GM18909 (cell line): Measurements from ENCODE around the gene RAPGEF2.
"Not testable (repeated sequence)": the region's sequence is repeated elsewhere in the genome, so short reads cannot be mapped to it uniquely, and the experiment has no call there.

Experiments
- ATAC-seq: cut with Tn5 transposase; IDR thresholded peaks from one replicate; pipeline ENCODE4 v1.9.1; 2021; ENCODE audit warnings: mild to moderate bottlenecking; ENCODE audit not compliant: unreplicated experiment, poor library complexity

The RAPGEF2 gene

DNA sequence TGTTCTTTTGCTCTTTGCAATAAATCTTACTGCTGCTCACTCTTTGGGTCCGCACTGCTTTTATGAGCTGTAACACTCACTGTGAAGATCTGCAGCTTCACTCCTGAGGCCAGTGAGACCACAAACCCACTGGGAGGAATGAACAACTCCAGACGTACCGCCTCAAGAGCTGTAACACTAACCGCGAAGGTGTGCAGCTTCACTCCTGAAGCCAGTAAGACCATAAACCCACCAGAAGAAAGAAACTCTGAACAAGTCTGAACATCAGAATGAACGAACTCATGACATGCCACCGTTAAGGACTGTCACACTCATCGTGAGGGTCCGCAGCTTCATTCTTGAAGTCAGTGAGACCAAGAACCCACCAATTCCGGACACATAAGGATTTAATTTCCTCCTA is 276.2 kb downstream of the RAPGEF2 start:
- not testable (repeated sequence) for ATAC-seq

DNA sequence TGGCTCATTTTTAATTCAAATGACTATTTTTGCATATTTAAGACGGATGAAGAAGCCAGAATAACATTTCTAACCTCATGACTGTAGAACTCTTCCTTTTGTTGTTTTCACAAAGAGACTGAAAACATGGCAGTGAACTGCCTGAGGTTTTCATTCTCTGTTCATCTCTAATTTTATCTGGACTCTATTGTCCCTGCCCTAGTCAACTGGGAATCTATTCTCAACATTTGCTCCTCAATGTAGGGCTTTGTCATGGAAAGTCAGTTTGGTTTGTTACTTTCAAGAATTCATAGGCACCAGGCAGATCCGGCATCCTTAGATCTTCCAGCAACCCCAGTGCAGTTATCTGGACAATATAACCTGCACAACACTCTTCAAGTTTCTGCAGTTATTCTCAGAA is 277.0 kb downstream of the RAPGEF2 start:
- no peak for ATAC-seq

DNA sequence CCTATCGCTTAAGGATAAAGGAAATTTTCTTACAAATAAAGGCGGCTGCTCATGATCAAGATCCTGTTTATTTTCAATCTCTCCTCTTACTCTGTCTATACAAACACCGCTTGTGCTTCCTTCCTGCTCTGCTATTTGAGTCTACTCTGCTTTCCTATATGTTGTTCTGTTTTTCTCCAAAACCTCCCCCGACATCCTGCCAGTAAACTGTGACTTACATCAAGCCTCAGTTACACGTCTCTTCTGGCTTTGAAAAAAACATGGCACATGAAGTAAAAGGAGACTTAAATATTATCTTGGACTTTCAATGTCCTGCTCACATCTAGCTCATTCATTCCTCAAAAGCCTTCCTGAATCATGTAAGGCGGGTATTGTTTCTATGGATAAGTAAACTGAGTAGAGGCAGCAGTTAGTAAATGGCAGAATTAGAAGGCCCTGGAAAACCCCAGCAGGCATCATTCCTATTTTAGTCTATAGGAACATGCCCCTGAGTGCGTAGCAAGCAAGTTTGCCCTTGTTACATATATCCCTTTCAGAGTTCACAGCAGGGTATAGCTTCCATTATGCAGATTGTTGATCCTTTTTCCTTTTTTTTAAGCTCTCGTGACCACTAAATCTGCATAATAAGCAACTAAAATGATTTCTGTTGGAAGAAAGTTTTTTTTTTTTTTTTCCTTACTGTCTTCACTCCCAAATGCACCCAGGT is 280.1 kb downstream of the RAPGEF2 start:
- no peak for ATAC-seq

DNA sequence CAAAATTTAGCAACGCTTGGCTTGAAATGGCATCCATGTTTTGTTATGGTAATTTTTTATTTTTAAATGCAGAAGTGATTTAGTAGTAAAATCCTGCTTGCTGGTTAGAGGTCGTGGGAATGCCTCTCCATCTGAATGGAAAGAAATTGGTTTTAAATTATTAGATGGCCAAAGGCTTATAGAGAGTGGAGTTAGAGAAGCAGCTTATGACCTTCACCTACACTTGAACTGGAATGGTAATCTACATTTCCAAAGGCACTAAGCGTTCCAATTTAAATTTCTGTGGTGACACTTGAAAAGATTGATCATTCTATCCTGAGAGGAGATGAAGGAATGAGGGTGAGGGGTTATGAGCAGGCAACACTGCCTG is 280.7 kb downstream of the RAPGEF2 start:
- no peak for ATAC-seq

DNA sequence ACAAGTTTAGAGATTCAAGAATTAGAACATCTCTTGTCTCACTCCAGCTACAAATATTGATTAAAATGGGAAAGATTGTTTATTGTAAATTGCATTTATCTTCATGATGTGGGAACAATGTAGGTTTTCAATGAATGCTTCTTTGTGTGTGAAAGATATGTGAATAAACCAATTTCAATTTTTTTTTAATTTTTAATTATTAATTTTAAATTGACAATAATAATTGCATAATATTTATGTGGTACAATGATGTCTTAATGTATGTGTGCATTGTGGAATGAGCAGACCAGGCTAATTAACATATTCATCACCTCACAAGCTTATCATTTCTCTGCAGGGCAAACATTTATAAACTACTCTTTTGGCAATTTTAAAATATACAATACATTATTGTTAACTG is 281.1 kb downstream of the RAPGEF2 start:
- no peak for ATAC-seq

DNA sequence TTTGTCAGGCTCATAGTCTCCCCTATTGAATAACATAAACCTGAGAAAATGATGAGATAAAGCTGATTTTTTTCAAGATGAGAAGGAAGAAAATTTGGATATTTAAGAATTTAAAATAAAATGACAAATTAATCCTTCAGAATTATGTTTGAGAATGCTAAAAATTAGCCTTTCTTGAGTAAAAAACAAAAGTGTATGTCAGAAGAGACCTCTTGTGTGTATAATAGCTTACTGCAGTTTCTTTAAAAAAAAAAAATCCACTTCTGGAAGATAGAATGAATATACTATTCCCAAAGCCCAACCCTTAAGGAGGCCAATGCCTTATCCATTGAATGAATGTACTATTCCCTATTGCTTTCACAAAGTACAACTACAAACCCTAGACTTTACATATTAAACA is 281.8 kb downstream of the RAPGEF2 start:
- no peak for ATAC-seq

DNA sequence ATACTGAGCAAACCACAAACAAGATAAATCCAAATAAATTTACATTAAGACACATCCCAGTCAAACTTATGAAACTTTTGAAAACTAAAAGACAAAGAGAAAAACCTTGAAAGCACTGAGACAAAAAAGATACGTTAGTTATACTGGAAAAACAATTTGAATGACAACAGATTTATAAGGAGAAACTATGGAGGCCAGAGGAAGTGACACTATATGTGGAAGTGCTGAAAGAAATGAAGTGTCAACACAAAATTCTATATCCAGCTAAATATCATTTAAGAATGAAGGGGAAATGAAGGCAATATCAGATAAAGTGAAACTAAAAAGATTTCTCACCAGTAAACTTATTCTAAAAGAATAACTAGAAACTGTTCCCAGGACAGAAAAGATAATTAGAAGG is 283.7 kb downstream of the RAPGEF2 start:
- ATAC-seq = no peak

DNA sequence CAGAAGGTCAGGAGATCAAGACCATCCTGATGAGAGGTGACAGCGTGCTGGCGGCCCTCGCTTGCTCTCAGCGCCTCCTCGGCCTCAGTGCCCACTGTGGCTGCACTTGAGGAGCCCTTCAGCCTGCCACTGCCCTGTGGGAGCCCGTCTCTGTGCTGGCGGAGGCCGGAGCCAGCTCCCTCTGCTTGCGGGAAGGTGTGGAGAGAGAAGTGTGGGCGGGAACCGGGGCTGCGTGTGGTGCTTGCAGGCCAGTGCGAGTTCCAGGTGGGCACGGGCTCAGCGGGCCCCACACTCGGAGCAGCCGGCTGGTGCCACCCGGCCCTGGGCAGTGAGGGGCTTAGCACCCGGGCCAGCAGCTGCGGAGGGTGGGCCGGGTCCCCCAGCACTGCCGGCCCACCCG is 286.9 kb downstream of the RAPGEF2 start:
- no peak for ATAC-seq

DNA sequence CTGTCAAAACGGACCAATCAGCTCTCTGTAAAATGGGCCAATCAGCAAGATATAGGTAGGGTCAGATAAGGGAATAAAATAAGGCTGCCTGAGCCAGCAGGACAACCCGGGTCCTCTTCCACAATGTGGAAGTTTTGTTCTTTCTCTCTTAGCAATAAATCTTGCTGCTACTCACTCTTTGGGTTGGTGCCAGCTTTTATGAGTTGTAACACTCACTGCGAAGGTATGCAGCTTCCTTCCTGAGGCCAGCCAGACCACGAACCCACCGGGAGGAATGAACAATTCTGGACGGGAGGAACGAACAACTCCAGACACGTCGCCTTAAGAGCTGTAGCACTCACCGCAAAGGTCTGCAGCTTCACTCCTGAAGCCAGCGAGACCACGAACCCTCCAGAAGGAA is 287.8 kb downstream of the RAPGEF2 start:
- no peak for ATAC-seq

DNA sequence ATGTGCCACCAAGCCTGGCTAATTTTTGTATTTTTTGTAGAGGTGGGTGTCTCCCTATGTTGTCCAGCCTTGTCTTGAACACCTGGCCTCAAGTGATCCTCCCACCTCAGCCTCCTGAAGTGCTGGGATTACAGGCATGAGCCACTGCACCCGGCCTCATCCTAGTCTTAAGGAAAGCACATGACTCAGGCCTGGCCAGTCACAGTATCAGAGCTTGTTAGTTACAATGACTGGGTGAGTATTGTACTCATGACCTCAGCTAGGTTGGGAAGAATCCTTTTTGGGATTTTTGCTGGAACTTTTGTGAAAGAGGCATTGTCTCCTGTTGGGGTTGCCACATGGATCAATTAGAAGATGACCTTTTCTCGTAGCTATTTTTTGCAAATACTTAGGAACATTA is 292.8 kb downstream of the RAPGEF2 start:
- ATAC-seq = no peak

DNA sequence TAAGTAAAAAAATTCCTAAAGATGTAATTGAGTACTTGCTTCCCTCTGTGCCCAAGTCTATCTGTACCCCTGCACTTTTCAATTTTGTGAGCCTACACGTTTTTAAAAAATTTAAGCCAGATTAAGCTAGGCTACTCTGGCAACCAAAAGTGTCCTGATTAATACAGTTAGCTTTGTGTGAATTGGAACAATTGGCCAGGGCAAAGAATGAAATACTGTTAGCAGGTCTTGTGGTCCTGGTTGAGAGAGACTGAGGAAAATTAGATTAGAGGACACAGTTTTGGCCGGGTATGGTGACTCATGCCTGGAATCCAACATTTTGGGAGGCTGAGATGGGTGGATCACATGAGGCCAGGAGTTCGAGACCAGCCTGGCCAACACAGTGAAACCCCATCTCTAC is 293.3 kb downstream of the RAPGEF2 start:
- ATAC-seq = no peak

DNA sequence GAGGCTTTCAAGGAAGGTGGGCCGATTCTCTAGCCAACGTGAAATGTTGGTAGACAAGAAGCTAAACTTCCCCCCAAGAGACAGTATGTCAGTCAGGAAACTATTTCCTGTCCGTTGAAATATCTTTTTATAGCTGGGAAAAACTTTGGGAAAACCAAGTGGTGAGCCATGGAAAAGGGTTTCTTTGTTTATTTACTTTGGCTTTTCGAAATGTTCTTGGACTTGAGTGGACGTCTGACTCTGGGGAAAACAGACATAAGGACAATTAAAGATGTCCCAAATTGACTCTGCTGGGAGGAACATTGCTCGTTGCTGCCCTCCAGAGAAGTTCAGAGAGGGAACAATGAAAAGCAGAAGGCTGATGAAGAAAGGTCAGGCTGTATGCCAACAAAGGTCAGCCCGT is 295.4 kb downstream of the RAPGEF2 start:
- ATAC-seq = no peak

DNA sequence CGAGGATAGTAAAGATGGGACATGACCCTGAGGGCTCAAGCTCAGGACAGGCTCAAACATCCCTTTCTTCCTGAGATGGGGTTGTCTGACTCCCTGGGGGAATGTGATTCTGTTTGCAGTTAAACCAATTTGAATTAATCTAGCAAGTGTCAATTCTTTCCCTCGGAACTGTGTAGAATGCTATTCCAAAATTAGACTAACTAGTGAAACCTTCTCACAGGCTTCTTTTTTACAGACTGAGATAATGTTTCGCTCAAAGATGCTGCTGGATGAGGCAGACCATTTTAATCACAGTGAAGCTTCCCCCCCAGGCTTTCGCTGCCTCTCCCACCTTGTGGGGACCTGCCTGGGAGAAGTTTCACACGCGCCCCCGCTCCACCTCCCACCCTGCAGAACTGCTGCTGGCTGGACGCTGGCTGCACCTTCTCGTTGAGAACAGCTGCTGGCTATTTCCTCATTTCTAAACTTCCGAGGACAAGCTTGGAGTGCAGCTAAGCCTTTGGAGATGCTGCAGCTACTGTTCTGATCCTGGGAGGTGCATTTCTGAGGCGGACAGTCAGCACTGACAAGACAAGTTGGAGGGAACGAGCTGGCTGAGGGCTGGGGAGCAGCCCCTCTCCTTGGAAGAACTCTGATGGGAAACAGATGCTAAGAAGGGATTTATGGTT is 297.8 kb downstream of the RAPGEF2 start:
- no peak for ATAC-seq

DNA sequence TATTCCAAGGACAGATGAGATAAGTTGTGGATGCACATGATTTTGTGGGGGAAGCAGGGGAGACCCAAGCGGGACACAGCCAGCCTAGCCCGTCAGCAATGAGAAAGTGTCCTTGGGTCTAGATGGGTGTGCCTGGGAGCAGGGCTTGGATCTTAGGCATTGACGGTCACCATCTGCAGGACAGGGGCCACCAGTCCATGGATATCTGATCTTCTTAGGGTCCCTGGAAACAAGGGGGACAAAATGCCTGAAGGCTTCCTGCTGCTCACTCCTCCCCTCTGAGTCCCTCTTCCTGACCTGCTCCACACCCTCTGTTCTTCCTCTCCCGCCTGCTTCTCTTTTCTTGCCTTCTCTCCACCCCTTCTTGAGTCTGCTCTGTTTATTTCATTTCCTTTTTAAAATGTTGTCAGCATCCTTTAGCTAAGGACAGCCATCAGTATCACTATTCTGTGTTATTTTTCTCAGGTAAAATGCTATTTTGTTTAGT is 298.4 kb downstream of the RAPGEF2 start:
- no peak for ATAC-seq

DNA sequence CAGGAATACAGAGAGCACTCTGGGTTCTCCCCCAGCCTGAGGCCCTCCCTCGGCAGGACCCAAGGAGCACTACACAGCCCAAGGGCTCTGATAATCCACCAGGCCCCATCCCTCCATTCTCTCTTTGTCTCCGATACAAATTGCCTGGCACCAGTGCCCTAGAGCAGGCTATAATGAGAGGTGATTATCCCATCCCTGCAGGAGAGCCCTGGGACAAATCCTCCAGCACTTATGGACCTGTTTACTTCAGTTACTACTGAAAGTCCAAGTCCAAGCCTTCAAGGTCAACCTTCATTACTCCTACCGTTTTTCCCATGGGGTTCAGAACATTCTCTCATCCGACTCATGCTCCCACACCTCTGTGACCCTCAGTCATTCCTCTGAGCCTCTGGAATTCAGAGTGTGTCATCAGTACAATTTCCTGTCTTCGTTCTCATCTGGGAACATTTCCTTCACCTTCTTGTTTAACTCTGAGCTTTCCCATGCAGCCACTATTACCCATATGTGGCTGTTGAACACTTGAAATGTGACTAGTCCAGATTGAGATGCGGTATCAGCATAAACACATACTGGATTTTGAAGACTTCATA is 299.0 kb downstream of the RAPGEF2 start:
- no peak for ATAC-seq
